ENCODE results near the gene PKP2.

The PKP2 gene

DNA sequence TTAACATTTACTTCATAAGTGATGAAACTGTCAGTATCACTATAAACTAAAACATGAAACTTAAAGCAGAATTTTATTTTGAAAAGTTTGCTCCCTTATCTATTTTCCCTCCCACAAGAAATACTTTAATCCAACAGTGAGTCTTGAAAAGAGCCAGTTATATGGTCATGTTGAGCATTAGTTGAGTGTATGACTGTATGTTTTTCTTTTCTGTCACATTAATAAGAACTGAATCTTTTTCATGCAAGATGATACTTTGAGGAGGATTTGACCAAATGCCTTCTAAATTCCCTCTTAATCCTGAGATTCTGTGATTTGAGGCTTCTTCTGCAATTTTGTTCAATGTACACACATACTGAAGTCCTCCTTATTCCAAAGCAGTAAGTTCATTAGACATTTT lies 107.1 kb downstream of the PKP2 start:
- Histone ChIP-seq H3K9ac (no peak overlapping the region), H3K27me3 (no peaks in the 10 kb centered on the region), H3K4me2 (no peak overlapping the region), H3K9me3 (no peaks in the 10 kb centered on the region), H3K27ac (no peak overlapping the region), H3K4me3 (no peak overlapping the region), H3K4me1 (no peaks in the 10 kb centered on the region), H3K36me3 (no peaks in the 10 kb centered on the region), H4K20me1 (no peaks in the 10 kb centered on the region)
- TF ChIP-seq Cebpa-rat (IDR thresholded peaks at IDR 0.05): no peak

DNA sequence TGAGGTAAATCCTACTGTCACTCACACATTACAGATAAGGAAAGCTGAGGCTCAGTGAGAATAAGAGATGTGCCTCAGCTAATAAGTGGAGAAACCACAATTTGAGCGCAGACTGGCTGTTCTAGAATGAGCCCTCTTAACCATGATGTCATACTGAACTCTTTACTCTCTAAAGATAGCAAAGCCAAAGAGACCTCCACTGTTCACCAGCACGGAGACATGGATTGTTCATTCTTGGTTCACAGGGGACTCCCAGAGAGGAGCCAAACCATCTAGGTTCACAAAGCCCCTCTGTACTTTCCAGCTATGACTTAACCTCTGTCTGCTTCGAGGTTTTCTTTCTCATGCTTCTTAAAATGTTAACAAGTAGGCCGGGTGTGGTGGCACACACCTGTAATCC lies 108.2 kb downstream of the PKP2 start:
- Histone ChIP-seq H3K4me1 (no peaks in the 10 kb centered on the region), H3K36me3 (no peaks in the 10 kb centered on the region), H3K27ac (no peak overlapping the region), H3K27me3 (no peaks in the 10 kb centered on the region), H4K20me1 (no peaks in the 10 kb centered on the region), H3K4me2 (no peak overlapping the region), H3K9ac (no peak overlapping the region), H3K9me3 (no peaks in the 10 kb centered on the region), H3K4me3 (no peak overlapping the region)
- no peak for TF ChIP-seq Cebpa-rat (IDR thresholded peaks at IDR 0.05)

DNA sequence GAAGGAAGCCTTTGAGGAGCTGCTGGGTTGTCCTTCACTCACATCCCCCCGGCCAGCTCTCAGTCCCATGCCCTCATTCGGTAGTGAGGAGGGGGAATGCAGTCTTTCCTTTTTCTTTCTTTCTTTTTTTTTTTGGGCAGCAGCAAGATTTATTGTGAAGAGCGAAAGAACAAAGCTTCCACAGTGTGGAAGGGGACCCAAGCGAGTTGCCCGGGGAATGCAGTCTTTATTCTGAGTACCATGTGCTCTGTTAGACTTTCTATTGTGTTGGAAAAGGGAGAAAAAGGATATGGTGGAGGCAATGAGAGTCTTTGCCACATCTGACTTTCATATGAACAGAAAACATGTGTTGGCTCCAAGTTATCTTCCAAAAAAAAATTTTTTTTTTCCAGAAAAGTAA lies 111.0 kb downstream of the PKP2 start:
- no peaks in the 10 kb centered on the region for H3K9me3 ChIP-seq
- H3K4me2 ChIP-seq: no peak overlapping the region
- no peaks in the 10 kb centered on the region for H3K36me3 ChIP-seq
- H3K4me3 ChIP-seq: no peak overlapping the region
- no peaks in the 10 kb centered on the region for H3K27me3 ChIP-seq
- H3K27ac ChIP-seq: no peak overlapping the region
- H4K20me1 ChIP-seq: no peaks in the 10 kb centered on the region
- no peak overlapping the region for H3K9ac ChIP-seq
- no peak for TF ChIP-seq Cebpa-rat (IDR thresholded peaks at IDR 0.05)
- no peaks in the 10 kb centered on the region for H3K4me1 ChIP-seq

DNA sequence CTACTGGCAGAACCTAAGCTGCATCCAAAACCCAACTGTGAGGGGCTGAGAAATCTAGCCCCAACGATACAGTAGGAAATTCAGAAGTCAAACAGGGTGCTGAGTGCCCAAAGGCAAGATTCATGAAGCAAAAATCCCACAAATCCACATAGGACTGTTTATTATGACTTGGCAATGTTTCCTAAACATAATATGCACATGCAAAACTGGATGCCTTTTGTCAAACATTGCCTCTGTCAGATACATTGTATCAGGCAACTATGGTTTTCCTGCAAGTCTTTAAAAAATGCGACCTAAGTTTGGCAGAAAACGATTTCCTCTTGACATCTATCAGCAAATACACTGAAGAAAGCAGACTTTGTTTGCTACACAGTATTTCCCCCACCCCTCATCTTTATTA lies 113.5 kb downstream of the PKP2 start:
- H3K4me1 ChIP-seq: no peaks in the 10 kb centered on the region
- H3K27me3 ChIP-seq: no peaks in the 10 kb centered on the region
- H3K4me2 ChIP-seq: no peak overlapping the region
- no peak overlapping the region for H3K27ac ChIP-seq
- H4K20me1 ChIP-seq: no peaks in the 10 kb centered on the region
- H3K9ac ChIP-seq: no peak overlapping the region
- no peaks in the 10 kb centered on the region for H3K9me3 ChIP-seq
- no peak overlapping the region for H3K4me3 ChIP-seq
- no peaks in the 10 kb centered on the region for H3K36me3 ChIP-seq
- TF ChIP-seq Cebpa-rat (IDR thresholded peaks at IDR 0.05): no peak

DNA sequence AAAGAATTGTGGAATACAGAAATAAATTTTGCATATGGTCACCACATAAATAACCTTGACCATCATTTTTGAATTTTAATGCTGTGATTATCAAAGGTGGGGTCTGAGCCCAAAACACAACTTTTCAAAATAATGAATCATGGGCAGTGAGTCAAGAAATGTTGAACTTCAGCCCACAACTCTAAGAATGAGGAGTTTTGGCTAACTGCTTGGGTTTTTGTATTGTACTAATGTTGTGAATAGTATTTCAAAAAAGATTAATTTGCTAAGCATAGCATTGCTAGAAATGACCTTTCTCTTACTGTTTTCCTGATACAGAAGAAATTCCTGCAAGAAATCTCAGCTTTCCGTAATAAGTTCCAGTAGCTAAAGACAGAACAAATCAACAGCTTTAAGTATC lies 116.5 kb downstream of the PKP2 start:
- Histone ChIP-seq H3K27ac (no peak overlapping the region), H3K36me3 (no peaks in the 10 kb centered on the region), H3K9me3 (no peaks in the 10 kb centered on the region), H3K4me2 (no peak overlapping the region), H3K27me3 (no peaks in the 10 kb centered on the region), H4K20me1 (no peaks in the 10 kb centered on the region), H3K4me3 (no peak overlapping the region), H3K4me1 (no peaks in the 10 kb centered on the region), H3K9ac (no peak overlapping the region)
- no peak for TF ChIP-seq Cebpa-rat (IDR thresholded peaks at IDR 0.05)

DNA sequence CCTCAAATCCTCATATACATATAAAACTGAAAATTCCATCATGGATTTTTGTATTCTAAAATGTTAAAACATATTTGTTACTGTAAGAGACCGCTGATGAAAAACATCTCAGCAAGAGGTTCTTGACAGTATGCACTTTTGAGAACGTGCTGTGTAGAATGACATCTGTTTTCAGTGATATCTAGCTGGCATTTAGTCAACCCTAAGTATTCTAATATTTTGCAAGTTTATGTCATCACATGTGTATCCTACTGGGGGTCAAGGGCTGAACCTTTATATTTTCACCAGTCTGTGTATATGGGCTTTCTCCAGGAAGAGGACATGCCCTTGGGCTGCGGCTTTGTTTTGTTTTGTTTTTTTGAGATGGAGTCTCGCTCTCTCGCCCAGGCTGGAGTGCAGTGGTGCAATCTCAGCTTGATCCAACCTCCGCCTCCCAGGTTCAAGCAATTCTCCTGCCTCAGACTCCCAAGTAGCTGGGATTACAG lies 118.8 kb downstream of the PKP2 start:
- H3K27ac ChIP-seq: no peak overlapping the region
- no peaks in the 10 kb centered on the region for H4K20me1 ChIP-seq
- no peaks in the 10 kb centered on the region for H3K27me3 ChIP-seq
- H3K4me1 ChIP-seq: no peaks in the 10 kb centered on the region
- H3K9me3 ChIP-seq: no peaks in the 10 kb centered on the region
- no peaks in the 10 kb centered on the region for H3K36me3 ChIP-seq
- H3K9ac ChIP-seq: no peak overlapping the region
- H3K4me2 ChIP-seq: no peak overlapping the region
- no peak for TF ChIP-seq Cebpa-rat (IDR thresholded peaks at IDR 0.05)
- no peak overlapping the region for H3K4me3 ChIP-seq

DNA sequence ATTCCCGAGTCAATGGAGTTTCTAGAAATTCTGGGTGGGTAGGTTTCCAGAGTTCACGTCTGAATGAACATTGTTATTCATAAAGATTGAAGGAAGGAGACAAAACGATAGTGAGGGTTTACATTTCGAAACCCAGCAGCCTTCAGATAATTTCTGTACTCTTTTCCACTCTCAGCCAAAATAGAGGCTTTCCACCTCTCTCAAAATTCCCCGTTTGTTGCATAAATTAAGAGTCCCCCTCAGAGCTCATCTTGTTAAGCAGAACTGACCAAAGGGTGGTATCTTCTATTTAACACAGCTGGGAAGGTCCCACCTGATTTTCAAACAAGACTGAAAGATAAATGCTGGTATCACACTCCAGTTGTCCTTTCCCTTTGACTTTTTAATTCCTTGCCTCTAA lies 119.4 kb downstream of the PKP2 start:
- Histone ChIP-seq H3K4me2 (no peak overlapping the region), H3K9me3 (no peaks in the 10 kb centered on the region), H3K36me3 (no peaks in the 10 kb centered on the region), H3K27ac (no peak overlapping the region), H3K4me3 (no peak overlapping the region), H3K9ac (no peak overlapping the region), H3K27me3 (no peaks in the 10 kb centered on the region), H4K20me1 (no peaks in the 10 kb centered on the region), H3K4me1 (no peaks in the 10 kb centered on the region)
- no peak for TF ChIP-seq Cebpa-rat (IDR thresholded peaks at IDR 0.05)

DNA sequence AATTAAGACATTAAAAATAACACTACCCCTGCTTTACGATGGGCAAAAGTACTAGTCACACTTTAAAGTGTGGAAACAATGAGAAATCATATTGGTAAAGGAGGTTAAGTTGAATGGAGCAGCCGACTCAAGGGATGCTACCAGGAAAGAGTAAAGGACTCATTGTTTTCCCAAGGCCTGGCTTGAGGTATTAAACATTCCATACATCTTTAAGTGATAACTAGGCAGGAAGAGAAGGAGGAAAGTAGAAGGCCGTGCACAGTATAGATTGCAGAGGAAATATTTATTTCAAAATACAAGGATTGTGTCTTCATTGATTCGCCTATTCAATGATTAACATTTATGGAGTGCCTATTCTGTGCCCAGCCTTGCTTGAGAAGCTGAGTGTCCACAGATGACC lies 120.3 kb downstream of the PKP2 start:
- H3K27ac ChIP-seq: no peak overlapping the region
- H4K20me1 ChIP-seq: no peaks in the 10 kb centered on the region
- H3K36me3 ChIP-seq: no peaks in the 10 kb centered on the region
- H3K4me3 ChIP-seq: no peak overlapping the region
- H3K9me3 ChIP-seq: no peaks in the 10 kb centered on the region
- no peak overlapping the region for H3K4me2 ChIP-seq
- no peaks in the 10 kb centered on the region for H3K27me3 ChIP-seq
- H3K4me1 ChIP-seq: no peaks in the 10 kb centered on the region
- H3K9ac ChIP-seq: no peak overlapping the region
- TF ChIP-seq Cebpa-rat (IDR thresholded peaks at IDR 0.05): no peak

DNA sequence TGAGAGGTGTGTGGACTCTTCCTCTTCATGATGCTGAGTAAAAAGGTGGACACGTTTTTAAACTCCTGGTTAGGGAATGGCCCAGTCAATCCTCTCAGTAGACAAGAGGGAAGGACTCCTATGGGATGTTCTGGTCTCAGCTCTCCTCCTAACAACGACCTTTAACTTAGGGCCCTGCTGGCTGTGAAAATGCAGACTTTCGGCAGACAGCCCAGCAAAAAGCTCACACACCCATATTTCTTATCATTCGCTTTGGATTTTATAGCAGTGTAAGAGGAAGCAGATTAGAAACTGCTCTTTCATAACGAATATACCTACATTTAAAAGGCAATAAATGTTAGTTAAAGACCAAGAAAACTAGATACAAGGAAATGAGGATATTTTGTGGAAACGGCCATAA lies 122.9 kb downstream of the PKP2 start:
- Histone ChIP-seq H3K36me3 (no peaks in the 10 kb centered on the region), H3K4me1 (no peaks in the 10 kb centered on the region), H4K20me1 (no peaks in the 10 kb centered on the region), H3K9me3 (no peaks in the 10 kb centered on the region), H3K27me3 (no peaks in the 10 kb centered on the region), H3K4me3 (no peak overlapping the region), H3K4me2 (no peak overlapping the region), H3K9ac (no peak overlapping the region), H3K27ac (no peak overlapping the region)
- TF ChIP-seq Cebpa-rat (IDR thresholded peaks at IDR 0.05): no peak

DNA sequence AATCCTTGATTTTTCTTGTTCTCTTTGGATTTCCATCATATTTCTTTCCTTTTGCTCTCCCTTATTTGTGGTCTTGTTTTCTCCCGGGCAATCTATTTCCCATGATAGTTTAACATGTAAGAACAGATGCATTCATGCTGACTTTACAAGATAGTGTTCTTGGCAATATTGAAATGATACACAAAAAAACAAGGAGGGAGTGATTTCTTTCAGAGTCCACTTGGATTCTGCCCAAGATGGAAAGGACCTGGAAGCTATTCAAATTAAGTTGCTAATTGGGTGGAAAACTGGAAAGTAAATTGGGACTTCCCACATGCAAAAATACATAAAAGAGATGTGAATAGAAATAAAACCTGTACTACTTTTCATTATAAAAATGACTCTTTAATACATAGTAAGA lies 126.4 kb downstream of the PKP2 start:
- H3K9me3 ChIP-seq: no peaks in the 10 kb centered on the region
- H3K27ac ChIP-seq: no peak overlapping the region
- no peak overlapping the region for H3K4me2 ChIP-seq
- TF ChIP-seq Cebpa-rat (IDR thresholded peaks at IDR 0.05): no peak
- no peaks in the 10 kb centered on the region for H3K36me3 ChIP-seq
- H3K27me3 ChIP-seq: no peaks in the 10 kb centered on the region
- H3K4me1 ChIP-seq: no peaks in the 10 kb centered on the region
- no peak overlapping the region for H3K9ac ChIP-seq
- no peak overlapping the region for H3K4me3 ChIP-seq
- no peaks in the 10 kb centered on the region for H4K20me1 ChIP-seq

DNA sequence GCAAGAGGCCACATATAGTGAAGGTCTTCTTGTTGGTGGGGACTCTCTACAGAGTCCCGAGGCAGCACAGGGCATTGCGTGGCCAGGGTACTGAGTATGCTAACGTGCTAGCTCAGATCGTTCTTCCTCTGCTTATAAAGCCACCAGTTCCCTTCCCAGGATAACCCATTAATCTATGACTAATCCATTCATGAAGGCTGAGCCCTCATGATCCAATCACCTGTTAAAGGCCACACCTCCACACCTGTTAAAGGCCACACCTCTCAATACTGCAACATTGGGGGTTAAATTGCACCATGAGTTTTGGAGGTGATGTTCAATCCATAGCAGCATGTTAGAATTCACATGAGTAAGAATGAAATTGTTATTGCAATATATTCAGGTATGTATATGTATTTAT lies 128.1 kb downstream of the PKP2 start:
- Histone ChIP-seq H4K20me1 (no peaks in the 10 kb centered on the region), H3K4me1 (no peaks in the 10 kb centered on the region), H3K27me3 (no peaks in the 10 kb centered on the region), H3K36me3 (no peaks in the 10 kb centered on the region), H3K9me3 (no peaks in the 10 kb centered on the region), H3K27ac (no peak overlapping the region), H3K9ac (no peak overlapping the region), H3K4me2 (no peak overlapping the region), H3K4me3 (no peak overlapping the region)
- no peak for TF ChIP-seq Cebpa-rat (IDR thresholded peaks at IDR 0.05)

Measured in BLaER1 (cell line).